Cardiac fibroblast (primary cell): ENCODE results near the gene DMC1.
A peak's percentile ranks its signal among the peaks of the same experiment; 100 is the strongest.

Source experiments
- DNase-seq, 2 donors: peaks; one replicate each; pipeline versions ENCODE4 v3.0.0 to v3.0.0-alpha.2; 2010; ENCODE audit warnings: low read depth in 2 of 2
- H3K4me3 ChIP-seq, 2 donors: replicated peaks in 1 of 2; 1 replicate in 1 of 2; 2 replicates in 1 of 2; pipeline ENCODE4 v1.5.1; 2011; ENCODE audit warnings: low read depth in 2 of 2, low read length in 2 of 2, mild to moderate bottlenecking in 2 of 2, moderate library complexity in 1 of 2
- CTCF ChIP-seq: IDR thresholded peaks from one replicate; pipeline ENCODE4 v1.5.1; 2011; ENCODE audit warnings: low read depth, mild to moderate bottlenecking, low read length, inconsistent platforms

Gene DMC1

DNA sequence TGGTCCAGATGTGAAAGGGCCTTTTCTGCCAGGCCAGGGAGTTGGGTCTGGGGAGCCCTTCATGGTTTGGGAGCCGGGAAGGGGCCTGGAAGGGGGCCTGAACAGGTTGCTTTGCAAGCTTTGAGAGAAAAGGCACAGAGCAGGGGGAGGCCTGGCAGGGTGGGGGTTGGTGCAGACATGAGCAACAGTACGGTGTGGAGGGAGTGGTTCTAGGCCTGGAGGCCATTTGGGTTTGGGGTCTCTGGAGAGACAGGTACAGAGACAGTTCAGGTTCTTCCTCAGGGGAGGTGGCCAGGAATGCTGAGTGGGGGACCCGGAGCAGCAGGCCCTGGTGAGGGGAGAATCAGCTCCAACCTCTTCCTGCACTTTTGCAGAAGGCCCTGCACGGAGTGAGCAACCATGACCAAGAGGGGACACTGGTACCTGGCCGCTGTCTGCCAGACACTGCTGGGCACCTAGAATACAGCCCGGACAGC, 100.6 kb downstream of the DMC1 start:
- peak overlapping the region; percentile 84 to 99 for H3K4me3 ChIP-seq
- DNase-seq: no peak
- no peak for TF ChIP-seq CTCF
